PC-9 (cell line): ENCODE results near the gene ROMO1. TPM values are rescaled to one million over a fixed set of nuclear protein-coding genes. Genes with fewer than 3 reads are reported as not detected.

ENCODE experiments used
- Bru-seq: library from RNA; stranded (reverse); fragments of 400-500 nt; gene quantifications from one replicate; lab custom pipeline; 2021; lab: Mats Ljungman, UMichigan
- BruChase-seq, 2 experiments: library from RNA; stranded (reverse); fragments of 400-500 nt; gene quantifications; one replicate each; lab custom pipeline; 2021; lab: Mats Ljungman, UMichigan
- BruUV-seq: library from RNA; stranded (reverse); fragments of 400-500 nt; replicated peaks from 2 replicates; lab custom pipeline; 2021; lab: Mats Ljungman, UMichigan
- CTCF ChIA-PET: fragments of 300-600 bp; sonication (Branson Sonifier 250); formaldehyde crosslinking; loops from one replicate; lab custom pipeline; 2022; ENCODE audit warnings: antibody characterized with exemption; lab: Charles Lee
- POLR2A ChIA-PET: fragments of 300-600 bp; sonication (Branson Sonifier 250); formaldehyde crosslinking; loops from one replicate; lab custom pipeline; 2022; ENCODE audit warnings: antibody characterized with exemption; ENCODE audit not compliant: unreplicated experiment; lab: Charles Lee
- DNase-seq, 2 experiments: peaks; one replicate each; pipeline versions ENCODE4 v3.0.0 to v3.0.0-alpha.2; 2015 to 2022; ENCODE audit warnings: mixed read lengths in 1 of 2
- H2AFZ ChIP-seq: fragments of 200-600 bp; sonication (generic); 2 replicates; pipeline ENCODE4 v1.8.1; 2017; ENCODE audit warnings: antibody characterized with exemption
- H3F3A ChIP-seq: fragments of 200-600 bp; sonication (generic); 2 replicates; pipeline ENCODE4 v1.8.1; 2017; ENCODE audit warnings: antibody characterized with exemption, mild to moderate bottlenecking, low read depth; ENCODE audit not compliant: insufficient read depth
- H3K27ac ChIP-seq: fragments of 200-600 bp; sonication (generic); 2 replicates; pipeline ENCODE4 v1.6.1; 2016; ENCODE audit warnings: mixed run types
- H3K27me3 ChIP-seq: fragments of 200-600 bp; sonication (generic); 2 replicates; pipeline ENCODE4 v1.6.1; 2016; ENCODE audit warnings: low read depth, mixed run types; ENCODE audit not compliant: insufficient read depth
- H3K36me3 ChIP-seq: fragments of 200-600 bp; sonication (generic); 2 replicates; pipeline ENCODE4 v1.6.1; 2016; ENCODE audit warnings: low read depth, mixed run types
- H3K4me1 ChIP-seq: fragments of 200-600 bp; sonication (generic); replicated peaks from 2 replicates; pipeline ENCODE4 v1.6.1; 2016; ENCODE audit warnings: mixed run types; ENCODE audit not compliant: insufficient read depth
- H3K4me2 ChIP-seq: fragments of 200-600 bp; sonication (generic); 2 replicates; pipeline ENCODE4 v1.6.1; 2017; ENCODE audit warnings: mixed run types
- H3K4me3 ChIP-seq: fragments of 200-600 bp; sonication (generic); 2 replicates; pipeline ENCODE4 v1.6.1; 2016; ENCODE audit warnings: mixed run types
- H3K79me2 ChIP-seq: fragments of 200-600 bp; sonication (generic); 2 replicates; pipeline ENCODE4 v1.6.1; 2017; ENCODE audit warnings: low read depth, mixed run types
- H3K9me2 ChIP-seq: fragments of 200-600 bp; sonication (generic); 2 replicates; pipeline ENCODE4 v1.8.1; 2017; ENCODE audit warnings: mild to moderate bottlenecking; ENCODE audit not compliant: insufficient read depth
- H3K9me3 ChIP-seq: fragments of 200-600 bp; sonication (generic); 2 replicates; pipeline ENCODE4 v1.8.1; 2016; ENCODE audit warnings: low read depth; ENCODE audit not compliant: insufficient read depth
- H4K20me1 ChIP-seq: fragments of 200-600 bp; sonication (generic); 2 replicates; pipeline ENCODE4 v1.8.1; 2017; ENCODE audit not compliant: insufficient read depth
- EZH2 ChIP-seq: fragments of 200-600 bp; sonication (generic); IDR thresholded peaks from 2 replicates; pipeline ENCODE4 v1.8.0; 2017; ENCODE audit warnings: antibody characterized with exemption, low read depth
- intact Hi-C: fragments of 100-400 bp; cut with micrococcal nuclease; formaldehyde crosslinking; loops from one replicate; pipeline ENCODE4 v1.10.0; 2022; ENCODE audit not compliant: unreplicated experiment
- long read RNA-seq: library from polyadenylated mRNA; stranded (forward); transcript quantifications from one replicate; pipeline ENCODE4 v2.0.0, GENCODE V29; 2022
- total RNA-seq: library from RNA; stranded (reverse); gene quantifications from 2 replicates; pipeline ENCODE4 v1.2.3, GENCODE V29; 2021
- TF ChIP-seq, protein P1 (sequence below): fragments of 200-600 bp; sonication (generic); conservative IDR thresholded peaks from 2 replicates; pipeline ENCODE4 v1.6.1; 2017; ENCODE audit warnings: mixed run types, antibody characterized with exemption, mild to moderate bottlenecking, moderate library complexity

ROMO1 gene
- 175 and 271 TPM in 2 replicates for total RNA-seq
- percentile 82 among the genes with signal in this experiment for Bru-seq, nascent RNA
- BruChase-seq, experiment 1, labeled RNA remaining after a 2-hour chase = percentile 58 among the genes with signal in this experiment
- BruChase-seq, experiment 2, labeled RNA remaining after a 6-hour chase = percentile 58 among the genes with signal in this experiment
- long read RNA-seq, transcript ROMO1-204 (3 exons, 498 nt) = minor isoform, 164 of 625 reads
- long read RNA-seq, transcript ROMO1-203 (3 exons, 422 nt) = major isoform, 314 of 625 reads
- long read RNA-seq, transcript ROMO1-201 (2 exons, 496 nt) = minor isoform, 45 of 625 reads
- long read RNA-seq, partial matches to known transcripts = 101 of 625 reads
- long read RNA-seq, other reads (novel, unspliced or antisense) = 0 of 625 reads

DNA sequence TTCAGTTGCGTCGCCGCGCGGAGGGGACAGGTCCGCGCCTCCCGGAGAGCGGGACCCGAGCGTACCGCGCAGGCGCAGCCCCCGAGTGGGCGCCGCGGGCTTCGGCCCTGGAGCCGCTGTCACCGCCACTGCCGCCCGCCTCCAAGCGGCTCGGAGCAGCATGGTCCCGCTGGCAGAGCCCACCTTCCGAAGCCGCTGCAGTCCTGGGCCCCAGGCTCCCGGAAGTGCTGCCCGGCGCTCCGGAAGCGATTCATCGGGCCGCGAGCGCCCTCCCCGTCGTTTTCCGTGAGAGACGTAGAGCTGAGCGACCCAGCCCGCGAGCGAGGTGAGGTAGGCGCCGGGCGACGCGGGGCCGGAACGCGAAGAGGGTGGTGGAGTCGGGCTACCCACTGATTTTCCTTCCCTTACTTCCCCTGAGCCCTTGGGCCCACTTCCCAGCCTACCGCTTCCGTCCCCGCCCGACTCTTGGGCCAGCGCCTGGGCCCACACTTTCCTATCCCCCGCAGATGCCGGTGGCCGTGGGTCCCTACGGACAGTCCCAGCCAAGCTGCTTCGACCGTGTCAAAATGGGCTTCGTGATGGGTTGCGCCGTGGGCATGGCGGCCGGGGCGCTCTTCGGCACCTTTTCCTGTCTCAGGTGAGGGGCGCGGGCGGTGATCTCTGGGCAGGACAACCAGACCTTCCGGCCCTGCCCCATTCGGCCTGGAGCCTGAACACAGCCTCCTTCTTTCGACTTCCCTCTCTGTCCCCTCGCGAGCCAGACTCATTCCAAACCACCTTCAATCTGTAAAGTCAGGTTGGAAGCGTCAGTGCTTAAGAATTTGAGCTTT is at the start of gene ROMO1, which contains the start of gene NFS1:
Gene ROMO1 (plus strand): TSS at position 279 of the 830 bp plus-strand sequence. CDS start 228 bp downstream, at position 507.
Gene NFS1 (minus strand): TSS at position 226 of the 830 bp plus-strand sequence. CDS start 64 bp downstream, at position 162.
- H4K20me1 ChIP-seq = peaks cover 40% of the 10 kb centered on the region
- TF ChIP-seq EZH2 = no peak
- TF ChIP-seq, protein P1, sequence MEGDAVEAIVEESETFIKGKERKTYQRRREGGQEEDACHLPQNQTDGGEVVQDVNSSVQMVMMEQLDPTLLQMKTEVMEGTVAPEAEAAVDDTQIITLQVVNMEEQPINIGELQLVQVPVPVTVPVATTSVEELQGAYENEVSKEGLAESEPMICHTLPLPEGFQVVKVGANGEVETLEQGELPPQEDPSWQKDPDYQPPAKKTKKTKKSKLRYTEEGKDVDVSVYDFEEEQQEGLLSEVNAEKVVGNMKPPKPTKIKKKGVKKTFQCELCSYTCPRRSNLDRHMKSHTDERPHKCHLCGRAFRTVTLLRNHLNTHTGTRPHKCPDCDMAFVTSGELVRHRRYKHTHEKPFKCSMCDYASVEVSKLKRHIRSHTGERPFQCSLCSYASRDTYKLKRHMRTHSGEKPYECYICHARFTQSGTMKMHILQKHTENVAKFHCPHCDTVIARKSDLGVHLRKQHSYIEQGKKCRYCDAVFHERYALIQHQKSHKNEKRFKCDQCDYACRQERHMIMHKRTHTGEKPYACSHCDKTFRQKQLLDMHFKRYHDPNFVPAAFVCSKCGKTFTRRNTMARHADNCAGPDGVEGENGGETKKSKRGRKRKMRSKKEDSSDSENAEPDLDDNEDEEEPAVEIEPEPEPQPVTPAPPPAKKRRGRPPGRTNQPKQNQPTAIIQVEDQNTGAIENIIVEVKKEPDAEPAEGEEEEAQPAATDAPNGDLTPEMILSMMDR = no peak; the same call in 1 of the 2 replicates
- BruUV-seq = TSS peak; percentile 85
- ChIA-PET POLR2A (interaction anchor here (0.6 to 1.0 kb wide), 5 partner anchors 43 to 233 kb away, joined by 3 to 6 read pairs (median 4); partner anchors contain the start of gene RBM39), CTCF (interaction anchor here (0.6 to 1.1 kb wide), 5 partner anchors 37 to 1106 kb away, joined by 3 to 4 read pairs (median 3); no protein-coding TSS in a partner anchor)
- H3K36me3 ChIP-seq = peaks cover 25% of the 10 kb centered on the region
- H3K9me3 ChIP-seq = no peaks in the 10 kb centered on the region
- peak within 1 kb of the TSS; percentile 96 for H3K4me3 ChIP-seq
- peaks cover 41% of the 10 kb centered on the region for H3K79me2 ChIP-seq
- H3K4me1 ChIP-seq = peaks cover 25% of the 10 kb centered on the region
- no peaks in the 10 kb centered on the region for H3K9me2 ChIP-seq
- intact Hi-C loops = loop anchor here (5.0 kb wide), 2 partner anchors 82 to 232 kb away; partner anchors contain the start of gene SPAG4
- peaks cover 50% of the 10 kb centered on the region for H3F3A ChIP-seq
- peak; percentile 69 to 82 for DNase-seq
- H3K4me2 ChIP-seq = peak within 1 kb of the TSS; percentile 83
- H2AFZ ChIP-seq = peak within 1 kb of the TSS; percentile 95
- H3K27me3 ChIP-seq = no peaks in the 10 kb centered on the region
- peak within 1 kb of the TSS; percentile 75 for H3K27ac ChIP-seq

DNA sequence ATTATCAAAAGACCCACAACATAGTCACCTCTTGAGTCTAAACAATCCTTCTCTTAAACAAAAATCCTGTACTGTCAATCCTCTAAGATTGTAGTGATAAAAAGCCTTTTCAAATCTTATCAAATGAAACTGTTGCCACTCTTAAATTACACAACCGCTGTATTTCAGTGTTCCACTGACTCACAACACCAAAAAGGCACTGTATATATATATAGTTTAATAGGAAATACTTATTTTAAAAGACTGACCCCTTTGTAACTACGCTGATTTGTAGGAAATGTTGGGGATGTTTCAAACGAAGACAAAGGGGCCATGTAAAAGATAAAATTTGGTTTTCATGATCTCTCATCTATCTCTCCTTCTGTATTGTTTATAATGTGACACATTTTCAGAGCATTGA is 48.6 kb upstream of the ROMO1 start:
- Histone ChIP-seq H3K4me3 (no peak overlapping the region), H3K27ac (0 out of 2 replicates have a peak overlapping the region, but pooled peaks have one; percentile 22), H3K9me3 (no peaks in the 10 kb centered on the region), H4K20me1 (peaks cover 73% of the 10 kb centered on the region), H3K27me3 (no peaks in the 10 kb centered on the region), H2AFZ (no peak overlapping the region), H3F3A (peaks cover 21% of the 10 kb centered on the region), H3K4me1 (no peaks in the 10 kb centered on the region), H3K36me3 (peaks cover 39% of the 10 kb centered on the region), H3K4me2 (no peak overlapping the region), H3K79me2 (peaks cover 94% of the 10 kb centered on the region), H3K9me2 (no peaks in the 10 kb centered on the region)
- ChIA-PET CTCF (no interaction called here), POLR2A (no interaction called here)
- no peak for DNase-seq
- intact Hi-C loops = no loop called here
- TF ChIP-seq, protein P1 = no peak
- TF ChIP-seq EZH2 = no peak
- BruUV-seq = no TSS peak

DNA sequence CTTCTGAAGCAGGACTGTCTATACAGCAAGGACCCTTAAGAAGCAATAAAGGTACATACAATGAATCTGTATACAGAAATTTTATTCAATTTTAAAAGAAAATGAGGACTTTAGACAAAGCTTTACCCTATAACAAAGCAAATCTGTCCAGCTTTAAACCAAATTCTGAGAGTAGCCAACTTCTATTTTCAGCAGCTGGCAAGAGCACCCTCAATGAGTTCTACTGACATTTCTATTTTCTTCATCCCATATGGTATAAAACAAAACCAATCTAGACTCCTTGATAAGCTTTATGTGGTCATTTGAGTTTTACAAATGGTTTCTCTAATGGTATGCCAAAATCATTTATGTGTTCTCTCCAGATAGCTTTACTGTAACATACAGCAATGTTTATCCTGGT is 47.2 kb upstream of the ROMO1 start:
- peaks cover 87% of the 10 kb centered on the region for H4K20me1 ChIP-seq
- ChIA-PET POLR2A (no interaction called here), CTCF (no interaction called here)
- H3K27ac ChIP-seq = no peak overlapping the region
- H3K9me3 ChIP-seq = no peaks in the 10 kb centered on the region
- peaks cover 95% of the 10 kb centered on the region for H3K79me2 ChIP-seq
- no peaks in the 10 kb centered on the region for H3K27me3 ChIP-seq
- H2AFZ ChIP-seq = no peak overlapping the region
- DNase-seq = no peak
- intact Hi-C loops = no loop called here
- peaks cover 21% of the 10 kb centered on the region for H3F3A ChIP-seq
- no peak overlapping the region for H3K4me3 ChIP-seq
- BruUV-seq = no TSS peak
- no peaks in the 10 kb centered on the region for H3K9me2 ChIP-seq
- H3K4me2 ChIP-seq = no peak overlapping the region
- no peak for TF ChIP-seq EZH2
- TF ChIP-seq, protein P1 = no peak
- no peaks in the 10 kb centered on the region for H3K4me1 ChIP-seq
- H3K36me3 ChIP-seq = peaks cover 44% of the 10 kb centered on the region
